Posterior cingulate gyrus (tissue), 11 donors: ENCODE data around the gene C16orf95.
A peak's percentile ranks its signal among the peaks of the same experiment; 100 is the strongest.

Experiments used
- DNase-seq, 10 donors: peaks; one replicate each; pipeline versions ENCODE4 v3.0.0 to v3.0.0-alpha.2; 2020 to 2021; ENCODE audit warnings: mixed read lengths in 3 of 10
- intact Hi-C: fragments of 100-400 bp; cut with DNase I; formaldehyde crosslinking; loops from one replicate; pipeline ENCODE4 v1.15.1; 2023

The C16orf95 gene

DNA sequence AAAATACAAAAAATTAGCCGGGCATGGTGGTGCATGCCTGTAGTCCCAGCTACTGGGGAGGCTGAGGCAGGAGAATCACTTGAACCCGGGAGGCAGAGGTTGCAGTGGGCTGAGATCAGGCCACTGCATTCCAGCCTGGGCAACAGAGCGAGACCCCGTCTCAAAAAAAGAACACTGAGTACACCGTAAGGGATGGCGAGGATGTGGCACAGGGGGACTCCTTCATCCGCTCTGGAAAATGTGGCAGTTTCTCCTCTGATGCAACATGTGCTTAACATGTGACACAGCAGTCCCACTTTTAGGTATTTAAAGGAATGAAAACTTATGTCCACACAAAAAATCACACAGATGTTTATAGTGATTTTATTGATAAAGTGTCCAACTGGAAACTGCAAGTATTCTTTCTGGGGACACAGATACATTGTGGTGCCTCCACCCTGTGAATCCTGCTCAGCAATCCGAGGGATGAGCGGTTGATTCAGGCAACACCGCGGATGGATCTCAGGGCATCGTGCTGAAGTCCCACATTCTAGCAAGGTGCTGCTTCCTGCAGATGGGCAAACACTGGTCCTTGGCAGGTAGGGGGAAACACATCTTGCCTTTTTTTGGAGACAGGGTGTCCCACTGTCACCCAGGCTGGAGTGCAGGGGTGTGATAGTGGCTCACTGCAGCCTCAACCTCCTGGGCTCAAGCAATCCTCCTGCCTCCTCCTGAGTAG lies 3.5 kb upstream of the C16orf95 start:
- intact Hi-C loops: loop anchor here (5.0 kb wide), 1 partner anchor 62 kb away; the partner anchor contains the start of gene FBXO31
- peak in 2 of 10 donors; percentile 42 to 62 for DNase-seq

DNA sequence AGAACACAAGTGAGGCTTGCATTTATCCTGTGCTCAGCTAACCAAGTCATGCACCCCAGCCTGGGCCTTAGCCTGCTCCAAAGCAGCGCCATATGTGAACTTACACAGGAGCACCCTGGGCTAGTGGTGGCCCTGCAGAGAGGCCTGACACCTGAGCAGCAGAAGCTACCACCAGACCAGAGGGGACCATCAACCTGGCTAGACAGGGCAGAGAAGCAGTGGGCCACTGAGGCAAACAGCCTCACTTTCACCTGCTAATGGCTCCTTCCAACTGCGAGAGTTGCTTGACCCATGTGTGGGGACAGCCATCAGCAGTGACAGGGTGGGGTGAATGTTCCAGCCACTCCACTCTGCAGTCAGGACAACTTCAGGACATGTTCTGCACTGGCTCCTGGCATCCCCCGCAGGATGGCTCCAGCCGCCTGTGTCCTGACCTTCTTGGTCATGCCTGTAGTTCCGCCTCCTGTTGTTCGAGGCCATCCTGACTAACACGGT lies 2.9 kb upstream of the C16orf95 start:
- DNase-seq: peak in 2 of 10 donors; percentile 42 to 70
- intact Hi-C loops: loop anchor here (5.0 kb wide), 1 partner anchor 62 kb away; the partner anchor contains the start of gene FBXO31

DNA sequence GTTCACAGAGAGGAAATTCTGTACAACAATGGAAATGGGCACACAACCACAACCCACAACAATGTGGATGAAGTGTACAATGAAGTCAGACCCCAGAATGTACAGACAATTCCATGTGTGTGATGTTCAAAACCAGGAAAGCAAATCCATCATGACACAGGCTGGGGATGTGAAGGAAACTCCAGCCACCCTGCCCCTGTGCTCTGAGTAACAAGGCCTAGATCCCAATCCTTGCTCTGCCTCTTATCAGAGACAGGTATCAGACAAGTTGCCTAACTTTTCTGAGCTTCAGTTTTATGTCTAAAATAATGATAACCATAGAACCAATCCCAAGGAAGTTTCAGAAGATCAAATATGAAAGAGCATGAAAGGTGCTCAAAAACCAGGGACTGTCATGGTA lies 1.8 kb upstream of the C16orf95 start:
- intact Hi-C loops: no loop called here
- no peak for DNase-seq

DNA sequence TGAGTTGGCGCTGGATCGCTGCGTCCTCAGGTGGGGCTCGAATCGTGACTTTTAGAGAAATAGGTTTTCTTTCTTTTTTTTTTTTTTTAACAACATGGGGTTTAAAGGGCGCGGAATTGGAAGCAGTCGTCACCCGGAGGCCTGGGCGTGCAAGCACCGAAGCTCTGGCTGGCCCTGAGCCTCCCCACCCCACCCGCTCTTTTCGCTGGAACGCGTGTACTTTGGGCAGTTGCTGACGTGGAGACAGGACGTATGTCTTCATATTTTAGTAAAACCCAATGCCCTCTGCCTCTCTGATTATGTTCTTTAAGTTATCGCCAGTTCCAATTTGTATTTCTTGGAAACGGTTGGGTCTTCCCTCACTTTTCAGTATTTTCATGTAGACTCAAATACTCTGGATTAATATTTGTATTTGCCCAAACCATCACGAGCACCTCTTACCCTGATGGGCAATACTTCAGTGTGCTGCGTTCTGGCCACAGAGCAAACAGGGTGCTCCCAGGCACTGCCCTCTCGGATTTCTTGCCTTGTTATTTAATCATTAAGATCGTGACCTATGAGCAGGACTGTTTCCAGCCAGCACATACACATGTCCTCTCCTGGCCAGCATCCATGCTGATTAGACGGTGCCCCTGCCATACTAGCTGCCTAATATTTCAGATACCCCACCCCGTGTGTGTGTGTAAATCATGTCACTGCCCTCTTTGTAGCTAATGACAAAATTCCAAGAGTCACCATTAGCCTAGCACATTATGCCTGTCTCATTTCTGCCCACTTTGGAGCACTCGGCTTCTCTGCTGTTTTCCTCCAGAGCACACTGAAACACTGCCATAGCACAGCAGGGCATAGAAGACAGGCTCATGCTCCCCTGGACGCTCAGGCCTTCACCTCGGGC lies 805 bp upstream of the C16orf95 start:
- intact Hi-C loops: loop anchor here (2.0 kb wide), 1 partner anchor 75 kb away; the partner anchor contains the start of gene MAP1LC3B
- DNase-seq: peak in 3 of 10 donors; percentile 38 to 87 (median 86)

DNA sequence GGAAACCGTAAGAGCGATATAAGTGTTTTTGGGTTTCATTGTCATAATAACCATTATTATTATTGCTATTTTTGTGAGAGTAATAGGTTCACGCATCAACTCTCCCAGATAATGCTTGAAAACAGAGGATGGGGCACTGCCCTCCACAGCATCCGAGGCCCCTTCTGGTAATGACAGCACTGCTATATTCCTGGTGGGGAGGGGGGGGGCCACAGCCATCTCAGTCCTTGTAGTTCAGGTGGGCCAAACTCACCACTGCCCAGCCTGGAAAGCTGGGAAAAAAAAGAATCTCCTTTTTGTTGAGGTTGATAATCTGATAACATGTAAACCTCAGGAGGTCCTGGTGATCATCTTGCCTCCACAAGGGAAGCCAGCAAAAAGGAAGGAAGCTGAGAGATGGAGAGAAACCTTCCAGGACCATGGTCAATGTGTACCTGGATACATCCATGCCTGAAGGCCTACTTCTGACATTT lies 706 bp downstream of the C16orf95 start:
- intact Hi-C loops: loop anchor here (2.0 kb wide), 1 partner anchor 76 kb away; the partner anchor contains the start of gene MAP1LC3B
- DNase-seq: peak in 1 of 10 donors; percentile 46

DNA sequence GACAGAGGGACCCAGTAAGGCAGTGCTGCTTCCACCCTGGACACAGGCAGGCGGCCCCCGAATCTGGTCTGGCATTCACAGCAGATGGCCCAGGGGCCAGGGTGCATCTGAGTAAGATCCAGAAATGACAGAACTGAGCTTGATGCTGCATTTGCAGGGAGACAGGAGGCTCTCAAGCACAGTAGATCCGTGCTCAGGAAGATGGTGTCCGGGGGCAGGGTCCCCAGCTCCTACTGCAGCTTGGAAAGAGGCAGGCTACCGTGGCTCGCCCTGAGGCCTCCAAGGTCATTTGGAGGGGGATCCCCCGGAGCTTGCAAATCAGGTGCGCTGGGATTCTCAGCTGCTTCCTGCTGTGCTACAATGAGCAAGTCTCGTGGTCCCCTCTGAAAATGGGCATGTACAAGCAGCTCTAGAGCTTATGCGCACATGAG lies 2.2 kb downstream of the C16orf95 start:
- peak in 2 of 10 donors; percentile 57 to 63 for DNase-seq

DNA sequence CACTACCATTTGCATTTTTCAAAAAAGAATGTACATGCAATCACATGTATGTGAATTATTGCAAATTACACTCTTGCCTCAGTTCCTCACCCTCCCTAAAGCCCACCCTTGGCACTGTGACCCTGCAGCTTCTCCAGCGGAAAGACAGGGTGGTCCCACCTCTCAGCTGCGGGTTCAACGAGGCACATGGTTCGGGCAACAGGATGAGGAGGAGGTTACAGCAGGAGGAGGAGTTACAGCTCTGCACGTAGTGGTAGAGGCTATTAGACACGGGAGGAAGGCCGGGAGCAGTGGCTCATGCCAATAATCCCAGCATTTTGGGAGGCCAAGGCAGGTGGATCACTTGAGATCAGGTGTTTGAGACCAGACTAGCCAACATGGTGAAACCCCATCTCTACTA lies 5.2 kb downstream of the C16orf95 start:
- intact Hi-C loops: no loop called here
- DNase-seq: peak in 2 of 10 donors; percentile 32 to 57

More for the DNA sequence above, 2.2 kb downstream of the C16orf95 start:
- intact Hi-C loops: no loop called here

DNA sequence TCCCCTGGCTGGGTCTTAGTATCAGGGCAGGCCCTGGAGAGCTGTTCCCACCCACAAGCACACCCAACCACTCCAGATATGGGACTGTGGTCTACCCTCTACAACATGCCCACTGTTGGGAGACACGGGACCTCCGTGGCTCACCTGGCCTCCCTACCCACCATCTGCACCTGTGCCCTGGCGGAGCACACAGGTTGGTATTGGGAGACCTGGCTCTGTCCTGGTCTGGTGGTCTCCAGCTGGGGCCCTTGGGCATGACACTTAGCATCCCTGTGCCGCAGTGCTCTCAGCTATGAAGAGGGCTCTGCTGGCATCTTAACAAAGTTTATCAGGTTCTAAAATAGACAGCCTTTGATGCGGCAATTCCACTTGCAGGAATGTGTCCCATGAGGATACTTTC lies 5.8 kb downstream of the C16orf95 start:
- intact Hi-C loops: no loop called here
- DNase-seq: no peak

DNA sequence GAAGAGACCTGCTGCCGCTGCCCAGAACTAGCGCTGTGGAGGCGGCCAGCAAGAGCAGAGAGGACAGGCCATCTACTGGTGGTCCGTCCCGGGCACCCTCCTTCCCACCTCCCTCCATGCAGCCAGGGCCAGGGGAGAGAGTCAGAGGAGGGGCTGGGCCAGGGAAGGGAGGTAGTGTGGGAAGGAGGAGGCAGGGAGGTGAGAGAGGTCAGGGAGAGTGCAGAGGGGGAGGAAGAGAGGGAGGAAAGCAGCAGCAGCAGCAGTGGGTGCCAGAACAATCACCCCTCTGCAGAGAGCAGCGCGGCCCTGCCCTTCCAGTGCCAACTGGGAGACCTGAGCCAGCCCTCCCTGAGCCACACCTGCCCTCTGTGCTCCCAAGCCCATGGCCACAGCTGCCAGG lies 6.6 kb downstream of the C16orf95 start:
- DNase-seq: no peak
- intact Hi-C loops: no loop called here

DNA sequence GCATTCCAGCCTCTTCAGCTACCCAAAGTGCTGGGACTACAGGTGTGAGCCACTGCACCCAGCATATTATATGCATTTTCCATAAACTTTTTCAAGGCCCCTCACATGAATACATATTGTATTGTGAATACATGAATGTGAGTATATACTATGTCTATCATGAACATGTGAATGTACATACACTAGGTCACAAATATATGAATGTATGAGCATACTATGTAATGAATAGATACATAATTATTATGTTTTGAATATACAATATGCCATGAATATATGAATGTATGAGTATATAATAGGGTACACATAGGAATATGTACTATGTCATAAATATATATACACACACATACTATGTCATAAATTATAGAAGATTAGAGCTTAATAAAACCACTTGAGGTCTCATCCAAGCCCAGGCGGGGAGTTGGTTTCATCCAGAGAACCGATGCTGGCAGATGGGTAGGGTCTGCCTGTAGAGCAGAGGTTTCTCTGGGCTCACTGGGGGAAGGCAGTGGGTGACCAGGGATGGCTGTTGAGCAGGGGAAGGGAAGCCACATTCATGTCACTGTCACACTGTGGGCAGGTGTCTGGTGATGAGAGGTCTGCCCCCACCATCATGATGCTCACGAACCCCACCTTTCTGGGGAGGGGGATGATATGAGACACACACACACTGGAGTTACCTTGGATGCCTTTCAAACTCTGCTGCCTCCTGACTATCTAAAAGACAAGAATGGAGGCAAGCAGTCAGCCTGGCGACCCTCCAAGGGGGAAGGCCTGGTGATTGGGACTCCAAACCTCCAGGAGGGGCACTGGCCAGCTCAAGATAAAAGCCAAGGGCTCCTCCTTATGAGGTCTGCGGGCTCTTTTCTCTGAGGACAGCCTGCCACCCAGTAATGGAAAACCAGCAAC lies 7.3 kb downstream of the C16orf95 start:
- intact Hi-C loops: no loop called here
- no peak for DNase-seq

DNA sequence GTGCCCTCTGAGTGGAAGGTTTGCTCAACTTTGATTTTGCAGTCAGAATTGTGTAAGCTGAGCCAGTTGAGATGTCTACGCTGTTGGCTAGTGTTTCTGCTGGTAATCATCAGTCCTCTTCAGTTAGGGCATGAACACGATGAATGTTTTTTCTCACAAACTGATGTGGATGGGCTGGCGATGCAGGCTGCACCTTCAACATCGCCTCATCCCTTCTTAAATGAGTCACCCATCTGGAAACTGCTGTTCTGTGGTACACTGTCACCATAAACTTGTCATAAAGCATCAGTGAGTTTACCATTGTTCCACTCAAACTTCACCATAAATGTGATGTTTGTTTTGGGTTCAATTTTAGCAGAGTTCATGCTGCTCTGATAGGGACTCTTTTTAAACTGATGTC lies 8.4 kb downstream of the C16orf95 start:
- intact Hi-C loops: no loop called here
- DNase-seq: no peak

DNA sequence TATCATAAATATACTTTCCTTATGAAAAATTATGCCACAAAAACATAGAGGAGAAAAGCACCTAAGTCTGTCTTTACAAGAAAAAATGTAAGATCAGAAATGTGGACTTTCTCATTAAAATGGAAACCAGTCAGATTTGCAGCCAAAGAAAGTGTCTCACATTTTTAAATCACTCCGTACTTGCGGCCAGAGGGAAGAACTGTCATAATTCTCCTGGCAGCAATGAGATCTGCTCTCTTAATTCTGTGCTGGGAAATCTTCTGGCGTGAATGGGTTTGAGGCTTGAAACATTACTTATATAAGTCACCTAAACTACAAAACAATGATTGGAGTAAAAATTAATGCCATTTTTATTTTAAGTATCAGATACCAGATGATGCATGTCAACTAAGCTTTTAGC lies 10.7 kb downstream of the C16orf95 start:
- intact Hi-C loops: no loop called here
- no peak for DNase-seq

DNA sequence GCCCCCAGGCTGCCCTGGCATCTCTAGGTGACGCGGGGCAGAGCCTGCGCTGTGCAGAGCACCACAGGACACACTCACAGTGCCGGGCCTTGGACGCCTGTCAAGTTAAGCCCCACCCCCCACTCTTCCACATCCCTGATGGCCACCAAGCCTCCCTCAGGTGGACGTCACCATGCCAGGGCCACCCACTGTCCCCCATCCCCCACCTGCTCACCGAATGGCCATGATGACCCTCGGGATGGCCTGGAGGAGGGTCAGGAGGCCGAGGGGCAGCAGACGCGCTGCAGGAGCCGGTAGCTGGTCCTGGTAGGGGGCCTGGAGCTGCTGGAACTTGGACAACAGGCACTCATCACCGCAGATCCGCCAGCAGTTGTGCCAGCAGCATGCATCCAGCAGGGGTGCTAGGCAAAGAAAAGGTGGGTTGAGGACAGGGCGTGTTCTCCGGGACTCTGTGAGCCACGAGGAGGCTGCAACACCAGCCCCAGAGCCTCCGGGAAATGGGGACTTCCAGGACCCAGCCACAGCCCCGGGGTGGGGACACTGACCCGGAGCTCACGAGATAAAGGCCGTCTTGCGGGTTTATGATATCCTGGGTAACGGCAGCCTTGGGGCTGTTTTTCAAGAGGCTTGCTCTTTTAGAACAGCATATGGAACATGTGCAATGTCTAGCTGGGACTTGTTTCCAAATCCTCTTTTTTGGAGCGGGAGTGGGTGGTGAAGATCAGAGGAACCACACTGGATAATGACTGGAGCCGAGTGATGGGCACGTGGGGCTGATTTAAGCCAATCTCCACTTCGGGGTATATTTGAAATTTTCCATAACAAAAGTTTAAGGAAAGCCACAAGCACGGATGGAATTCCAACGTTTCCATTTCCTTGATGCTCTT lies 11.4 kb downstream of the C16orf95 start:
- peak in 1 of 10 donors; percentile 76 for DNase-seq
- intact Hi-C loops: no loop called here

DNA sequence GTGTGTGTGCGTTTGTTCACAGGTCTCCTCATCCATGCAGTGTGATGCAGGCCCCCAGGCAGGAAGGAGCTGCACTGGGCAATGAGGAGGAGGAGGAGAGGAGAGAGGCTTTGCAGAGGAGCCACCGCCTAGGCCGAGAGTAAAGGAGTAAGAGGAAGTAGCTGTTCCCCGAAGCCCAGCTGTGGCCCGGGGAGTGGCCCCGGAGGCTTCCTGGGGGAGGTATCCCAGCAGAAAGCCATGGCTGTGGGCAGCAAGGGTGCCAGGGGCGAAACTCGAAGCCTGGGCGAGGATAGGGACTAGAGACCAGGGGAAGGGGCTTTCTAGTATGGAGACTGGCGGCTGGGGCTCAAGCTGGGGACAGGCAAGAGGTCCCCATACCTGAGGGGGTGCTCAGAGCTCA lies 12.2 kb downstream of the C16orf95 start:
- intact Hi-C loops: no loop called here
- no peak for DNase-seq

DNA sequence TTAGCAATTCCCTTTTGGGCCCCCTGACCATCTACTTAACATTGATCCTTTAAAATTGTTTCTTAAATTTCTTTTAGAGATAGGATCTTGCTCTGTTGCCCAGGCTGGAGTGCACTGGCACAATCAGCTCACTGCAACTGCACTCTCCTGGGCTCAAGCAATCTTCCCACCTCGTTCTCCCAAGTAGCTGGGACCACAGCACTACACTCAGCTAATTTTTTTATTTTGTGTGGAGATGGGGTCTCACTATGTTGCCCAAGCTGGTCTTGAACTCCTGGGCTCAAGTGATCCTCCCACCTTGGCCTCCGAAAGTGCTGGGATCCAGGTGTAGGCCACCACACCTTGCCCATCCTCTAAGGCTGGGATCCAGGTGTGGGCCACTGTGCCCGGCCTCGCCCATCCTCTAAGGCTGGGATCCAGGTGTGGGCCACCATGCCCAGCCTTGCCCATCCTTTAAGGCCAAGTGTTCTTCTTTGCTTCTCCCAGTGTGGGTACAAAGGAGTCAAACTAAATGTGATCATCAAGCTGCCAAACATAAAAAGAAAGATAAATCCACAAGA lies 13.2 kb downstream of the C16orf95 start:
- intact Hi-C loops: no loop called here
- no peak for DNase-seq

DNA sequence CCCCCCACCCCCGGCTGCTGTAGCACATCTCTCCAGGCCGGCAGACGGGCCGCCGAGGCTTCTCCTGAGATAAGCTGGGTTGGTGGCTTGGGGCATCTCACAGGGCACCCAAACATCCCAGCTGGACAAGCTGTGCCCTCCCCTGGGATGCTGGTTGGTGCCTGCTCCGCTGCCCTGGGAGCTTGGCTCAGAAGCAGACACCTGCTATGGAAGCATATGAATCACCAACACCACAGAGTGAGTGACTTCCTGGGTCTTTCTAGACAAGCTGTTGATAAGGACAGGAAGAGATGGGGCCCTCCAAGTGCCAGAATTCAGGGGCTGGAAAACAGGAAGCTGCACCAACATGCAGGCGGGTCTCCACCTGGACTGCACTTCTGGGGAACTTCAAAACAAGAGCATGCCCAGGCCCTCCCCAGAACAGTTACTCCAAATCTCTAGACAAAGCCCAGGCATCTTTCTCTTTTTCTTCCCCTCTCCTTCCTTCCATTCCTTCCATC lies 13.7 kb downstream of the C16orf95 start:
- intact Hi-C loops: no loop called here
- no peak for DNase-seq

DNA sequence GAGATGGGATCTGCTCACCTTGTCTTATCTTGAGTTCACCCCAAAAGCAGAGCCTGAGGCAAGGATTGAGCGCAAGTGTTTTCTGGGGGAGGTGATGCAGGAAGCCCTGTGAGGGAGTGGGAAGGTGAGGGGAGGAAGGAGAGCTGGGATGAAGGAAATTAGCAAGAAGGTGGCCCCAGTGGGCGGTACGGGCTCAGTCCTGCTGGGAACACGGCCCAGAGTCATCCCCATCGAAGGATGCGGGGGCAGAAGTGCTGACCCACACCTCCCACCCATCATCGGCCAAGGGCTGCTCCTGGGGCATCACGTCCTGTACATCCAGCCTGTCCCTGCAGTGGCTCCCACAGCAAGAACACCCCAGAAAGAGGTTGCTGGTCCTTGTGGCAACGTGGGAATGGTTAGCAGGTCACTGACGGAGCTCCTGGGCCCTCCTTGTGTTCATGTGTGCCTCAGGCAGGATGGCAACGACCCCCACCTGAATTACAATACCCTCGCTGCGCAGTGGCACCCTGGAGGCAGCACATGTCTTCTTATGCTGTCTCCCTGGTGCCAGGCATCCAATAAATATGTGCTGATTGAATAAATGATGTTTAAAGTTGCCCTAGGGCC lies 18.2 kb downstream of the C16orf95 start:
- intact Hi-C loops: loop anchor here (5.0 kb wide), 1 partner anchor 737 kb away; no protein-coding TSS in a partner anchor
- peak in 1 of 10 donors; percentile 70 for DNase-seq
